GM18511 (cell line): ENCODE results near the gene QSOX1.

Source experiments
- ATAC-seq: cut with Tn5 transposase; IDR thresholded peaks from one replicate; pipeline ENCODE4 v1.9.1; 2021; ENCODE audit warnings: mild to moderate bottlenecking, moderate library complexity; ENCODE audit not compliant: unreplicated experiment

QSOX1 gene

DNA sequence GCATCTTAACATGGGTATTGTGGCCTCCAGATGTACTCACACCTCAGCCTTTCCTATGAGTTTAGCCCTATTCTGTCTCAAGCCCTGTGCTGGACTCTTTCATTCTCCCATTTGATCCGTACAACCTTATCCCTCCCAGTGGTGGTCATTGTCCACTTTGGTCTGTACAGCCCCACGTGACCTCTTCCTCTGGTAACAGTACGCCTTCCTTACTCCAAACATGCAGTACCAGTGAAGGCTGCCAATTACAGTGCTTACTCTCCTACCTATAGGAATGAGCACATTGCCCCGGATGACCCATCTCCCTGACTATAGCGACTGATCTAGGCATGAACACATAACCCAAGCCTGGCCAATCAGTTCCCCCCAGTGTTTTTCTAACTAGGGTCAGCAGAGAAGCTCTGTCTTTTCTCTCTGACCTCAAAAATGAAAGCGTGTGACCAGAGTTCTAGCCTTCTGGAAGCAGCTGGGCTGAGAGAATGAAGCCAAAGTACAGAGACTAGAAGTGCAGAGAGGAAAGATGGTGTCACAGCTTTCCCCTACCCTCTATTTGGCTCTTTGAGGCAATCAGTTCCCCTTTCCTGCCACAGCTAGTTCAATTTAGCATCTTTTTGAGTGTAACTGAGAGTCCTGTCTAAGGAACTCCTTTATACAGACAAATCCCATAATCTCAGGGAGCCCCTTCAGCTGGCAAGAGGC lies 9.9 kb upstream of the QSOX1 start:
- no peak for ATAC-seq

DNA sequence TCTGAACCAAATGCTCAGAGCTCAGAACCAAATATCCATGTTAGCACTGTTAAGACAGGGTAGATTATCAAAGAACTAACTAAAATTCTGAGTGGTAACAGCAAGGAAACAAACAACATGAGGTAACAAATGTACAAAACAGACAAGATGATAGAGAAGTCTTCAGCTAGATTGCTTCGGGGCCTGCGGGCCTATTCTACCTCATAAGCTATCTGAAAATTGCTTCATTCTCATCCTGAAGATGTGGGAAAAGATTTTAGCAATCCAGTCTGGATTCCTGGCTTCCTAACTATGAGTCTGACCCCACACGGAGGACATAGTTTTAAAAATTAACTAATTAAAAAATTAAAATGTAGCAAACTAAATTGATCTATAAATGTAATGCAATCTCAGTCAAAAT lies 9.2 kb upstream of the QSOX1 start:
- no peak for ATAC-seq

DNA sequence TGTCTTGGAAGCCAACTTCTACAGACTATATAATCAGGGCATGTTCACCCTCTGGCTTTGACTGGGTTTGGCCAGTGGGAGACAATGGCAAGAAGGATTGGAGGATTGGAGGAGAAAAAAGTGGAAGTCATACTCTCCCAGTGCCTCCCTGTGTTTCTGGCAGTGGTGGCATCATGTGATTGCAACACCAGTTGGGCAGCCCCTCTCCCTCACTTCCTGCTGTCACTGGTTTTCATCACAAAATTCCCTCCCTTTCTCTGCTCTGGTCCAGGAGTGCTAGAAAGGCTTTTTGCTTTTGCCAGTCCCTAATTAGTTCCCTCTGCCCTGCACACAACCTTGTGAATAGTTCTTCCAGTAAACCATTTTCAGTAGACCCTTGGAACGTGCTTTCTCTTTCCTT lies 3.7 kb upstream of the QSOX1 start:
- no peak for ATAC-seq

DNA sequence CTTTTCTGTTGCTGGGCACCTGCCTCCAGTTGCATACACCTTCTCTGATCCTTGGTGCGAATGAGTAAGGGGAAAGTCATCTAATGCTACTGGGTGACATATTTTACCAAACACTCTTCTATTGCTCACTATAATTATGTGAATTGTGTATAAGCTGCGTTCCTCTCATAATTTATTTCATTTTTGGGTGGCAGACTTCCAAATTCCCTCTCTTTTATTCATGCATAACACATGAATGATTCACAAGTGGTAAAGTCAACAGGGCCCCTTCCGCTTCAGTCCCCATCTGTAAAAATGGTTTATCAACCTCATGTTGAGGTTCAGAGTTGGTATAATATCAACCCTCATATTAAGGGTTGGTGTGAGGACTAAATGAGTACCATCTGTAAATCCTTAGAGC lies 3.2 kb upstream of the QSOX1 start:
- no peak for ATAC-seq

DNA sequence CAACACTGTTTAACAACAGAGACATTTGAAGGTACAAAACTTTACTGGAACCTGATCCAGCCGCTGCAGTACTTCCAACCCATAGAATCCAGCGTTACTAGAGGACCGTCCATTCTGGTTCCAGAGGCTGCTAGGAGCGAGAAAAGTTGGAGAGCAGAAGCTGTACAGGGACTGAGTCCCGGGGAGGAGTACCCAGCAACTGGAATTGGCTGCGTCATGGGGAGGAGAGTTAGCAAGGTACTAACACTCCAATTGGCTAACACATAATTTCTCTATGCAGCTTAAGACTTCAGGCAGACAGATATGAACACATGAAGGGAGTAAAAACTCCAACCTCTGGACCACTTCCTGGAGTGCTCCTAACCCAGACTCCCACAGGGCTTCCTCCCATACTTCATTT lies 2.1 kb upstream of the QSOX1 start:
- no peak for ATAC-seq

DNA sequence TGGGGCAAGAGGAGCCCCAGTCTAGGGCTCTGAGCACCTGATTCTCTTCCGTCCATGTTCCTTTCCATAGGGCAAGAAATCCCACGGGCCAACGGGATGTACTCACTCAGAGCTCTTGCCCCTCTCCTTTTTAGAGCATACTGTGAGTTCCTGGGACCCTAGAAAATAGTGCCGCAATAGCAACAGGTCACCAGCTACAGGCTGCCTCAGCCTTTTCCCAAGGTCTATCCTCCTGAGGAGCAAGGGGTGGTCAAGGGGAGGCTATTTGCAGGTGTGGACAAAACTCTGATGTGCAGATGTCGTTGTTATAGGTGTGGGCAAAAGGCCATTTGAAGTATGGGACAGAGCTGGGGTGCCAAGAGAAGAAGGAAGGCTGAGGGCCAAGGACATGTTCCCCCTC lies 1.6 kb upstream of the QSOX1 start:
- ATAC-seq = no peak

DNA sequence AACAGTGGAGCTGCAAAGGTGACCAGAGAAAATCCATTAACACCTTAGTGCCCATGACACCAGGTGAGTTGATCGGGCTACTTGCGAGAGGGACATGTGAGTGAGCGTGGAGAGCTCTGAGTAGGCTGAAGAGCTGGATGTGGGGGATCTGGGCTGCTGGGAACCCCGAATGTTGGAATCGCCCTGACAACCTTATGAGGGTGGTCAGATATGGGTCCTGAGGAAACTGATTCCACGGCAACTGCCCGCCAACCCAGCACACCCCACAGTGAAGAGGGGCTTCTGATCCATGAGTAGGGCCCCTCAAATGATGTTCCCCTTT lies 705 bp upstream of the QSOX1 start:
- peak; percentile 5 for ATAC-seq

DNA sequence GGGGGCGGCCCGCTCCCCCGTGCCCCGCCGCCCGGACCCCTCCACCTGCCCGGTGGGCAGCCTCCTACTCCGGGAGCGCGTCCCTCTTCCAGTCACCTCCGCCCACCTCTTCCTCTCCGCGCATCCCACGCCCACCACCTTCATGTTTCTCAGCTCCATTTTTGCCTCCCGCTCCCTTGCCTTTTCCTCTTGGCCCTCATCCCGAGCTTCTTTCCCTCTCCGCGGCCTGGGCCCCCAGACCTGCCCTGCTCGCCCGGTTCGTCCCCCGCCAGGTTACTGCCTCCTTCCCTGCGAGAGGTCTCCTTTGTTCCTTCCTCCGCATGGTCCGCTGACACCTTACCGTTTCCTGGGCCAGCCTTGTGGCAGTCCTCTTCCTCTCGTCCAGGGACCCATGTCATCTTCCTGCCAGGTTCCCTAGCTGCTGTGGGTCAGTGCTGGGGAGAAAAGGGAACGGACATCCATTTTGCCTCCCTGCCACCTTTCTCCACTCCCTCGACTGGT lies 563 bp downstream of the QSOX1 start:
- ATAC-seq = peak; percentile 9

DNA sequence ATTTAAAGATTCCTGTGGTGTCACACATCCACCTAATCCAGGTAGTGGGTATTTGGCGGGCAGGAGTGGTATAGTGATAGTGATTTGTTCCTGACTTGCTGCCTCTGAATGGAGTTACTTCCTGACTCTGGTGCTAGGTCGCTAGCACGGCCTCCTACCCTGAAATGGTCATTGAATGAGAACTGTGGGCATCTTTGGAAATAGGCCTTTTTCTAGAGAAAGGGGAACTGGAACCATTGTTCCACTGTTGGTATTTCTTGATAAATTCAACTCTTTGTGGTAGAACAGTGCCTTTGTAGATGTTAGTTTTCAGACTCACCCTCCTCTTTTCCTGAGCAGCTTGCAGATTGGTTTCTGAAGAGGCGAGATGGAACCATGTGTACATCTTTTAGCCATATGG lies 1.5 kb downstream of the QSOX1 start:
- no peak for ATAC-seq

DNA sequence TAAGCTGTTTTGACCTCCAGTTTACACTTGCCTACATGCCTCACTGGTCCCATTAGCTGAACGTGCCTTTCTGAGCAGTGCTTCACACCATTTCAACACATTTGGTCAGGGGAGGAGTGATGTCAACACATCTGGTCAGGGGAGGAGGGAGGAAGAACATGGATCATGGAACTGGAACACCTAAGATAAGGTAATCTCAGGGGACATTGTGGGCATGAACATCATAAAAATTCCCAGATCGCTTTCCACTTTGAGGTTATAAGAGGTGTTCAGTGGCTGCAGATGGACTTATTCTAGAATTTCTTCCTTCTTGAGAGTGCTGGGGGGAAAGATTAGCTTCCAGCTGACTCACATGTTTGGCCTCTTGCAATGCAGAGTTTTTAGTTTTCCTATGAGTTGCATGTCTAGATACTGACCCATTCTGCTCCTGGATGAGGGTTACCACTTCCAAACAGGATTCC lies 2.0 kb downstream of the QSOX1 start:
- no peak for ATAC-seq

DNA sequence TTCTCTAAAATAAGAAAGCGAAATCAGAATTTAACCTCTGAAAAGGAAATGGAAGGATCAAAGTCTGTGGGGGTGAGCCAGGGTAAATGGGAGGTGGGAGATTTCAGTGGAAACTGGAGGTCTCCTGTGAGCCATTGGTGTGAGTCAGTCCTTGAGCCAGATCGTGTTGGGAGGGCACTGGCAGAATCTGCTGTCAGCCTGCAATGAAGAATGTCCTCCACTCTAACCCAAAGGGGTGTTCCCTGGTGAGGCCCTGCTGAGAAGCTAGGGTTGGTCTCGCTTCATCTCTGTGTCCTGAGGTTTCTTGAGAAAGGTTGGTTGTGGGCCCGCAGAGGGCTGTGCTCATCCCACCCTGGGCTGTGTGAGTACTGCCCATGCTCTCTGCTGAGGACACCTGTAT lies 2.4 kb downstream of the QSOX1 start:
- ATAC-seq = no peak

DNA sequence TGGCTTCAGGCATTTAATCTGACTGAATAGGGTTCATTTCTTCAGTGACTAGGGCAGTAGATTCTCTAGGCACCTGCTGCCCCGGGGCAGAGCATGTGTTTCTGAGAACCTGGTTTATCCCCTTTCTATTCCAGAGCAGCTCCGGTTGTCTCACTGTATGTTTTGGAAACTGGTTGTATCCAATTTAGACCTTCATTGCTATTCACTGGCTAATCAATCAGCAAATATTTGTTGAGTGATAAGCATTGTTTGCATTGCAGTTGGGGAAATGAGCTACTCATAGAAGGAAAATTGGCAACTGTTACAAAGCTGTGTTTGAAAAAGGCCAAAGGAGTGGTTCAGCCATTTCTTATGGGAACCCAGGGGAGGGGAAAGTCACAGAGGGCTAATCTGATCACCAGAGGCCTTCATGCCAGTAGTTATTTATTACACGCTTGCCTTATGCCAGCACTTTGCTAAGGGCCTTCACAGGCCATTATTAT lies 2.9 kb downstream of the QSOX1 start:
- no peak for ATAC-seq

DNA sequence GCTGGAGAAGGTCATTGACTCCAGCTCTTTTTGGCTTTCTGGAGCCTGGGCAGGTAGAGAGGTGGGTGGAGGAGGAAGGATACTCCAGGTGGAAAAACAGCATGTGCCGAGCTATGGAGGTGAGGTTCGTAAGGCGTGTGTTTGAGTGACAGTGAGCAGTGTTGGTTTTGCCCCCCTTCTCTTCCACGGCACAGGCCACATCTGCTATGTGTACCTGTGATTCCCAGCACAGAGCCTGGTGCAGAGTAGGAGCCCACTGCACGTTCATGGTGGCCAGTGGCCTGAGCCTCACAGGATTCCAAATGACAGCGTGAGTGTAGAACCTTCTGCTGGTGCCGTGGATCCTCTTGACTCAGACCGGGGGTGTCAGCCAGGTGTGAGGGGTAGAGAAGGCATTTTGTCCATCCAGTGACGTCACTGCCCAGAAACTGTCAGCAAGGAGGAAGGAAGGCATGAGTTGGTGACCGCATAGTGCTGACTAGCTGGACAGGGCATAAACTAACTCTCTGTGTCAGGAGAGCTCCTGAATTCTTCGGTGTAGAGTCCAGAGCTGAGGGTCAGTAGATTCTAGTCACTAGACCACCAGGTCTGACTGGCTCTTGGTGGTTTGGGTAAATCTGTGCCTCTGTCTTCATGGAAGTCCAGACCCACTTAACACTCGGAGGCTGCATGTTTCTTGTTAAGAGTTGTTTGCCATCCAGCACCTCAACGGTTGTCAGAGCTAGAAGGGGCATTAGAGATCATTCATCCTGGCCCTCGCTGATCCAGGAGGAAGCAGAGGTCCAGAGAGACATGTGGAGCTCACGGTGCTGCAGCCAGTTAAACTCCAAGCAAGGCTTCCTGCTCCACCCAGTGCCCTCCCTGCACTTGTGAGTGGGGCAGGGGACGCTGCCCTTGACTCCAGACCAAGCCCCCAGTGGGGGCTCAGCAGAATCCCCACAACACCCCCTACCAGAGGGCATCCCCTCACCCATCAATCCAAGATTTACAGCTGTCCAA lies 3.8 kb downstream of the QSOX1 start:
- ATAC-seq = no peak

DNA sequence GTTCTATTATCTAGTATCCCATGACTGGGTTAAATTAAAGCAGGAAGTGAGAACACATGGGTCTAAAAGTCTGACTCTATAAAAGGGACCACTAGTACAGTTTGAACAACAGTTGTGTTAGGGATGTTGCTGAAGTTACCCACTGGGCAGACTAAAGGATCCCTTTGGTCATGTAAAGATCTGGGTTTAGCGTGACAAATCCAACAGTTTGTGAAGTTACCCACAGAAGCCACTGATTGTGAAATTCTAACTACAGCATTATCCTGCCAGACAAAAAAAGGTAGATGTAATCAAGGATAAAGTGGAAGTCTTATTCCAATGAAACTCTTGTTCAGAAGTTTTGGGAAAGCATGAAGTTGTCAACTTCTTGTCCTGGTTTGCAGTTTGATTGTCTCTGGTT lies 5.7 kb downstream of the QSOX1 start:
- no peak for ATAC-seq

DNA sequence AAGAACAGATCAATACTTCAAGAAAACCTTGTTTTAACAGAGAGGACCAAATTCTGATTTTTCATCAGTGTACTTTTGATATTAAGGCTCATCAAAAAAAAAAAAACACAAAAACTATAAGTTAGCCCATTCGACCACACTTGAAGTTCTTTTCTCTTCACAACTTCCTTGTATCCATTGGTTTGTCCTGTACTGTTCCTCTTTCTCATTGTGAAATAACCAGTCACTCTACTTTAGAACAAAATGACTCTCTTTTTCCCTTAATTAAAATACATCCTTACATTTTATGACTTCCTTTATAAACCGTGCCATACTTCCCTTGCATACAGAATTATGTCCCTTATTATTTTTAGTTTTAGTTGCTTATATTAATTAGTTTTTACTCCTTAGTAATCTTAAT lies 8.4 kb downstream of the QSOX1 start:
- no peak for ATAC-seq

DNA sequence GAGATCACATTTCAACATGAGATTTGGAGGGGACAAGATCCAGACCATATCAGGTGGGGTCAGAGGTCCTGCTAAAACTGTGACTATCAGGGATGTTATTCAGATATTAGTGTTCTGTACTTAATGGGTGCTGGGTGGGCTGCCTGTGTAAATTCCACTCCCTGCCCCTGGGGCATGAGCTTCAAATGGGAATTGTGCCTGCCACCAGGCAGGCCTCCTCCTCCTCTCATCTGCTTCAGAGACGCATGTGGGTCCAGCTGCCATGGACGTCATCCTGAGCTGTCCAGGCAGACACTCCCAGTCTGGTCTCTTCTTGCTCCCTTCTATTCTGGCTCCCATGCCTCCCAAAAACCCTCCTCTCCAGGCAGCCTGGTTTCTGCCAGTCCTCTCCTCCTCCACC lies 10.4 kb downstream of the QSOX1 start:
- ATAC-seq = no peak

DNA sequence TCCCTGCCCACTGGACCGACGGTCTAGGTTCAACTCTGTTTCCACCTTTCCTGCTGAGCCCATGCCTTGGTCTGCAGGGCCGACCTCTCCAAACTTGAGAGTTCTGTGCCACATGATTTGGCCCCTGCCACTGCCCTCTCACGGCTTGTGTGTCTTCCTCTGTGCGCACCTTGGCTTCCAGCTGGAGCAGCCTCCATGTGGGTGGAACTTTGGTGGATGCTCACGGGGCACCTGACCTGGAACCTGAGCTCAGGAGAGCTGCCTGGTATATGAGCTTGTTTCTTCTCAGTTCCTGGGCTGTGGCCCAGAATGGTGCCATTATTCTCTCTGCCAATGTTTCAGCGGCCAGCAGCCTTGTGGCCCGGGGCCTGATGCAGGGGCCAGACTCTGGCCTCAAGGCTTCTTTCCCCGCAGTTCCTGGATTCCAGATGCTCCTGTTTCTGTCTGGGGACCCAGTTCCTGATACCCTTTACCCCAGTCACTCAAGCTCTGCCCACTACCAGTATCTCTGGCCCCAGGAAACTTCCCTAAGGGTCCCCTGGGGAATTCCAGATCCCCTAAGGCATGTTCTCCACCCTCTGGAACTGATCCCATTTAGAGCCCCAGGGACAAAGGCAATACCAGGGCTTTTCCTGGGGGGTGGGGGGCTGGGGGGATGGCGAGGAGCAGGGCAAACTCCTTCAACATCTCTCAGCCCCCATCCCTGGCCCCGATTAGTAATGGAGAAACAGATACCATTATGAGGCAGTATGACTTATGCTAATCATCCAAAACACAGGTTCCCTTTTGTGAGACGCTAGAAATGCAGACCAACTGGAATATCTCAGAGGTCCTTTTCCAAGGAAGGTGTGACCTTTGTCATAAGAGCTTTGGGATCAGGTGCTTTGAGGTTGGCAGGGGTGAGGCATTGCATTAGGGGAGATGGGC lies 11.1 kb downstream of the QSOX1 start:
- no peak for ATAC-seq

DNA sequence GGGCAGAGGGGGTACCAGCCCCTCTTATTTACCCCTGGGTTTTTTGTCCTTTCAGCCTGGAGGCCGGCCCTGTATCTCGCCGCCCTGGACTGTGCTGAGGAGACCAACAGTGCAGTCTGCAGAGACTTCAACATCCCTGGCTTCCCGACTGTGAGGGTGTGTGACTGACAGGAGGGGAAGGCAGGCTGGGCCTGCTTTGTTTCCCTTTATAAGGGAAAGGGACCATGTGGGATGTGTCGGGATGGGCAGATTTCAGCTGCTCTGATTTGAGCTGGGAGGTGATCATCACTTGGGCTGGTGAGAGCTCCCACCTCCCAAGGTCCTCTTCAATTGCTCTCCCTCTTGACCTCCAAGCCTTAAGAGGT lies 11.7 kb downstream of the QSOX1 start:
- ATAC-seq = no peak

DNA sequence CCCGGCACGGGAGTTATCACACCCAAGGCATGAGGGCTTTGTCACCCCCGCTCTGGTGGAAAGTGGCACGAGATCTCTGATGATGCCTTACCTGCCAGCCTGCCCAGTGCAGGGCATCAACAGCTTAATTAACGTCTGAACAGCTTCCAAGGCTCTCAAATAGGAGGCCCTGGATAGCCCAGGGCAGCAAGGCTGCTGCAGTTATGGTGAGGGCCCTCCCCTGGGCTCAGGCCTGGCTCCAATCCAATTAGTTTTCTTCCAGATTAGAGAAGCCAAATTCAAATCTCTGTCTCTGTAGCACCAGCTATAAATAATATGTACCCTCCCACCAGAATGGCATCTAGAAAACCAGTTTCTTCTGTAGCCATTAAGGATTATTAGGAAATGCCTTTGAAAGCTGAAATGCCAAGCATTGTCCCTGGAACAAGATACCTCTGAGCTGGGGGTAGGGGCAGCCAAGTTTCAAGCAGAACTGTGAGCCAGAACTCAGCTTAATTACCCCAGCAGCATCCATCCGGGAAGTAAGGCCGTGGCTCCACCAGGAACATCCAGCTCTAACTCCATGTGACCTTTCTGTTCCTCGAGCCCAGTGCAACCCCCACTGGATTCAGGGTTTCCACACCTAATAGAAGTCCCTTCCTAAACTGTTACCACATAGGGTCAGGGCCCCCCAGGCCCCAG lies 12.5 kb downstream of the QSOX1 start:
- no peak for ATAC-seq

DNA sequence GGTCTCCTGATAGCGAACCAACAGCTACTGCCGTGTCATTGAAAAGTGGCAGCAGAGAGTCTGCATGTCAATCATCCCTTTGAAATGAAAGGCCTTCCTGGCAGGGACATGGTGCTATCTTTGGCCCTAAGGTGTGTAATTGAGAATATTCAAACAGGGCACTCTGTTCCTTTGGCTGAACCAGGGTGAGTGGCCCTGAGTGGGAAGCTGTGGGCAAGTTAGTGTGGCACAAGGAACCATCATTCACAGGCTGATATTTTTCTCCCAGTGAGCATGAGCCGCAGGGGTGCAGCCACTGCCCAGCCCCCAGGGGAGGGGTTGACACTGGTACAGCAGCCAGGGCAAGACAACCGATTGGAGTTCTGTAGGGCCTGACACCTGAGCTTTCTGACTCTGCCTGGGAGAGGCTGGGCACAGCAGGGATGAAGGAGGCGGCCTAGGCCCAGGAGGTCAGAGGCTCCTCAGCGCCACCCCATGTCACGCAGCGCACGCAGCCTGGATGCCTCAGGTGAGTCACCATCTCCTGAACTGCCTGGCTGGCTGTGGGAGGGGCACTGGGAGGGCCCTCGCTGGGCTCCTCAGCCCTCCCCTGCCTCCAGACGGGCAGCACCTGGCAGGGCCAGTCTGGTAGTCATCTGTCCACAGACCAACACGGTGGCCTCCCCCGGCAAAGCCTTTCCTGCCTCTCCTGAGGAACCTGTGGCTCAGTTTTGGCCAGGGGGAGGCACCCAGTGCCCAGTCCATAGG lies 13.2 kb downstream of the QSOX1 start:
- no peak for ATAC-seq
